Measurements from ENCODE around the gene HOXA4. TPM values are rescaled to one million over a fixed set of nuclear protein-coding genes. Genes with fewer than 3 reads are reported as not detected.

HOXA4 gene
- total and polyA plus RNA-seq, 11 donors = 0.23 to 2.6 (median 0.82) TPM; not detected in 1

GRCh38 chr7:27162561-27163287 is 32.2 kb upstream of the HOXA4 start:
- no peak overlapping the region for H3K4me3 ChIP-seq
- ATAC-seq (no peak), DNase-seq (no peak)
- no peak overlapping the region for H3K27ac ChIP-seq
- no peaks in the 10 kb centered on the region for H3K36me3 ChIP-seq
- peaks cover 0 to 67% (median 16%) of the 10 kb centered on the region in 12 donors for H3K4me1 ChIP-seq
- H3K27me3 ChIP-seq = peaks cover 82 to 100% (median 98%) of the 10 kb centered on the region in 9 donors
- intact Hi-C loops (cut with DNase I) = loop anchor here in 9 of 10 donors (2.0 to 10.0 kb wide), 11 partner anchors 310 to 1308 kb away; no protein-coding TSS in a partner anchor
- no peak for TF ChIP-seq POLR2A (IDR thresholded peaks at IDR 0.05)
- TF ChIP-seq, protein P1, sequence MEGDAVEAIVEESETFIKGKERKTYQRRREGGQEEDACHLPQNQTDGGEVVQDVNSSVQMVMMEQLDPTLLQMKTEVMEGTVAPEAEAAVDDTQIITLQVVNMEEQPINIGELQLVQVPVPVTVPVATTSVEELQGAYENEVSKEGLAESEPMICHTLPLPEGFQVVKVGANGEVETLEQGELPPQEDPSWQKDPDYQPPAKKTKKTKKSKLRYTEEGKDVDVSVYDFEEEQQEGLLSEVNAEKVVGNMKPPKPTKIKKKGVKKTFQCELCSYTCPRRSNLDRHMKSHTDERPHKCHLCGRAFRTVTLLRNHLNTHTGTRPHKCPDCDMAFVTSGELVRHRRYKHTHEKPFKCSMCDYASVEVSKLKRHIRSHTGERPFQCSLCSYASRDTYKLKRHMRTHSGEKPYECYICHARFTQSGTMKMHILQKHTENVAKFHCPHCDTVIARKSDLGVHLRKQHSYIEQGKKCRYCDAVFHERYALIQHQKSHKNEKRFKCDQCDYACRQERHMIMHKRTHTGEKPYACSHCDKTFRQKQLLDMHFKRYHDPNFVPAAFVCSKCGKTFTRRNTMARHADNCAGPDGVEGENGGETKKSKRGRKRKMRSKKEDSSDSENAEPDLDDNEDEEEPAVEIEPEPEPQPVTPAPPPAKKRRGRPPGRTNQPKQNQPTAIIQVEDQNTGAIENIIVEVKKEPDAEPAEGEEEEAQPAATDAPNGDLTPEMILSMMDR (IDR thresholded peaks at IDR 0.05) = no peak
- WGBS, 4 donors = 51 to 69% (median 59%) methylated on average over 7 of the region's 7 CpGs
- no peaks in the 10 kb centered on the region for H3K9me3 ChIP-seq

GRCh38 chr7:27161721-27162560 is 31.4 kb upstream of the HOXA4 start:
- ATAC-seq = no peak
- Histone ChIP-seq H3K4me1 (peaks cover 0 to 64% (median 16%) of the 10 kb centered on the region in 12 donors), H3K9me3 (no peaks in the 10 kb centered on the region), H3K36me3 (no peaks in the 10 kb centered on the region), H3K27me3 (peaks cover 79 to 100% (median 98%) of the 10 kb centered on the region in 9 donors), H3K27ac (peak overlapping the region in 1 of 12 donors; percentile 71), H3K4me3 (peak overlapping the region in 2 of 12 donors; percentile 51 to 67)
- TF ChIP-seq POLR2A (IDR thresholded peaks at IDR 0.05) = no peak
- TF ChIP-seq, protein P1 (IDR thresholded peaks at IDR 0.05) = no peak
- 20 to 32% (median 23%) methylated on average over 27 to 30 of the region's 30 CpGs for WGBS, 4 donors
- intact Hi-C loops (cut with DNase I) = loop anchor here (1.0 to 10.0 kb wide), 14 partner anchors 310 to 1307 kb away; no protein-coding TSS in a partner anchor
- DNase-seq = peak in 2 of 5 donors; percentile 10 to 49

GRCh38 chr7:27161214-27161720 is 30.7 kb upstream of the HOXA4 start:
- peaks cover 79 to 100% (median 98%) of the 10 kb centered on the region in 9 donors for H3K27me3 ChIP-seq
- 3 to 6% (median 6%) methylated on average over 23 to 27 of the region's 27 CpGs for WGBS, 4 donors
- peak overlapping the region in 1 of 12 donors; percentile 71 for H3K27ac ChIP-seq
- H3K4me3 ChIP-seq = peak overlapping the region; percentile 40 to 67 (median 56)
- DNase-seq (peak in 3 of 5 donors; percentile 37 to 63 (median 43)), ATAC-seq (peak in 3 of 4 donors; percentile 38 to 48 (median 44))
- intact Hi-C loops (cut with DNase I) = loop anchor here (1.0 to 10.0 kb wide), 14 partner anchors 309 to 1306 kb away; no protein-coding TSS in a partner anchor
- TF ChIP-seq, protein P1 (IDR thresholded peaks at IDR 0.05) = peak in 4 of 12 donors; percentile 4 to 29 (median 14)
- TF ChIP-seq POLR2A (IDR thresholded peaks at IDR 0.05) = no peak
- H3K36me3 ChIP-seq = no peaks in the 10 kb centered on the region
- no peaks in the 10 kb centered on the region for H3K9me3 ChIP-seq
- H3K4me1 ChIP-seq = peaks cover 0 to 61% (median 16%) of the 10 kb centered on the region in 12 donors
